NCI-H1092 (cell line): Measurements from ENCODE around the gene NXN.
"Not testable (repeated sequence)": the region's sequence is repeated elsewhere in the genome, so short reads cannot be mapped to it uniquely, and the experiment has no call there.

Experiments used
- DNase-seq: peaks from one replicate; lab custom pipeline; 2025; lab: John Stamatoyannopoulos, UW

Gene NXN

GRCh38 chr17:953767-954166 lies 25.8 kb downstream of the NXN start:
- no peak for DNase-seq

- not testable (repeated sequence) for DNase-seq
Measured at GRCh38 chr17:952592-952991, 27.0 kb downstream of the NXN start.

GRCh38 chr17:951325-952132 lies 28.0 kb downstream of the NXN start:
- no peak for DNase-seq

GRCh38 chr17:949623-950303 lies 29.8 kb downstream of the NXN start:
- no peak for DNase-seq

DNA sequence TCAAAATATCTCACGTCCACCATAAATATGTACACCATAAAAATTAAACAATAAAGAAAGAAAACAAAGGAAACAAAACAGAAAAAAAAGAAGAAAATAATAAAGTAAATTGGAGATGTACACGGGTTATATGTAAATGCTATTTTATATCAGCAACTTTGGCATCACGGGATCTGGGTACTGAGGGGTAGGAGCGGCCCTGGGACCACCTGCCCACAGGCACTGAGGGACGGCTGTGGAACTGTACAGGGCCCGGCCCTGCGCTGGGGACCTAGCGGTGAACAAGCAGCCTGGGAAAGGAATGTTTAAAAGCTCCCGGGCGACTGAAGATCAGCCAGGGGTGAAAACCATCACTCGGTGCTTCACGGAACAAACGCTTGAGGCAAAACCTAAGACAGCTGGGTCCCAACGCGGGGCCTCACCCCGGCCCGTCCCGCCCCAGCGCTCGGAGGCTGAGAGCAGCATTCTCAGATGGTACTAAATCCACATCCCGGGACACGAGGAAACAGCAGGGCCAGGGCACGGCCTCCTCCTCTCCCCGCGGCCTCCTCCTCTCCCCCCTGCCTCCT lies 31.2 kb downstream of the NXN start:
- DNase-seq, result no peak

DNA sequence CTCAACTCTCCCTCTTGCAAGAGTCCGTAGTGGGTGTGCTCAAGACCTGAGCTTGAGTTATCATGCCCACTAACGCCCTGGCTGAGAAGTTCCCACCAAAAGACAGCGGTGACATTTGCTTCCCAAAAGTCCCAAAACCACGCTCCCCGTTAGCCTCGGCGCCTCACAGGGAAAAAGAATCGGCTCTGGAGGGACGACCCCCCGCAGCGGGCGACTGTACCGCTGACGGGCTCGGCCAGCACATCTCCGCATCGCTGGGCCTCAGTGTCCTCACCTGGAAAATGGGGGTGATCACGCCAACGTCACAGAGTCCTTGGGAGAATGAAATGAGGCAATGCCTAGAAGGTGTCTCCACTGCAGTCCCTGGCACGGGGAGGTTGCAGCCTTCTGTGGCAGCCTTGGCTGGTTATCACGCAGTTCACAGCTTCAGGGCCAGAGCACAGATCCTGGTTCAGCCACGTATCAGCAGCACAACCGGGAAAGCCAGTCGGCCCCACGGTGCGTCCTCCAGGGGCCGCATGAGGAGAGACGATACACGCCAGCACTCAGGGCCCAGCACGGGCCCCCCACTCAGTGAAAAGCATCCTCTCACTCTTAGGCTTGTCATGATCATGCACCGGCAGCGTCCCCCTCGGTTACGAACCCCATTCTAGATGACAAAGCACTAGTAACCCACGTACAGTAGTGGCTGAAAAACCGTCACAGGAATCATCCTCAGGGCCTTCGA lies 32.9 kb downstream of the NXN start:
- DNase-seq, result no peak

GRCh38 chr17:945672-946071 lies 33.9 kb downstream of the NXN start:
- no peak for DNase-seq

DNA sequence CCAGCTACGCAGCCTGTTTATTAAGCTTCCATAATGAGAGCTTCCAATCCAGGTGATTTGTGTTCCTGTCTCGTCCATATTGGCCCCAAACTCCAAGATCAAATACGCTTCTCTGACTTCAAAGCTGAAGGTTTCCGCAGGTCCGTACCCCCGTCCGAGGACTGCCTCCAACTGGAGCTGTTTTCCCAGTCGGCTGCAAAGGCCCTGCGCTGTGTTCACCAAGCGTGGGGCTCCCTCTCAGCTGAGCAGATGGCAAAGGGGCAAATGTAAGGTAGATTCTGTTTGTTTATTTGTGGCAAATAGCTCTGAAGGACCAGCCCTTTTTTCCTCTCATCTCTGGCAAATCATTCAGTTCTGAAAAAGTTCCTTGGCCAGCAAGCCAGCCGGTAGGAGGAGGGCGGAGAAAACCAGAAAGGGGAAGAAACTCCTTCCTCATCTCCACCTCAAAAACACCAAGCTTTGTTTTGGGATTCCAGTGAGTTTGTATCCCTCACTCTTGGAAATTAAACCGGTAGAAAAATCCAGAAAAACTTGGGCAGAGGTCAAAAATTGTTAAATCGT lies 35.2 kb downstream of the NXN start:
- DNase-seq, result no peak

DNA sequence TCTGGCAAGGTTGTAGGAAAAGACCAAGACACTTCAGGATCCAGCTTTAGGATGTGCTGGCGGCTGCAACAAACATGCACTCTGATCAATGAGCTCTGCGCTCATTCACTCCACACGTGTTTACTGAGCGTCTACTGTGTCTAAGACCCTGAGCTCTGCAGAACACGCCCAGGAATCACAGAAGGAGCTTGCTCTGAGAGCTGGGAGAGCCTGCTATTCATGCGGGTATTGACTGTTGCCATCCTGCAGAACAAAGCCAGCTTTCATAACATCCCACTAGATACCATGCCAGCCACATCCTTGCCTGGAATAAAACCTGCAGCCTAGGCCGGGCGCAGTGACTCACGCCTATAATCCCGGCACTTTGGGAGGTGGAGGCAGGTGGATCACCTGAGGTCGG lies 44.1 kb downstream of the NXN start:
- DNase-seq, result no peak

DNA sequence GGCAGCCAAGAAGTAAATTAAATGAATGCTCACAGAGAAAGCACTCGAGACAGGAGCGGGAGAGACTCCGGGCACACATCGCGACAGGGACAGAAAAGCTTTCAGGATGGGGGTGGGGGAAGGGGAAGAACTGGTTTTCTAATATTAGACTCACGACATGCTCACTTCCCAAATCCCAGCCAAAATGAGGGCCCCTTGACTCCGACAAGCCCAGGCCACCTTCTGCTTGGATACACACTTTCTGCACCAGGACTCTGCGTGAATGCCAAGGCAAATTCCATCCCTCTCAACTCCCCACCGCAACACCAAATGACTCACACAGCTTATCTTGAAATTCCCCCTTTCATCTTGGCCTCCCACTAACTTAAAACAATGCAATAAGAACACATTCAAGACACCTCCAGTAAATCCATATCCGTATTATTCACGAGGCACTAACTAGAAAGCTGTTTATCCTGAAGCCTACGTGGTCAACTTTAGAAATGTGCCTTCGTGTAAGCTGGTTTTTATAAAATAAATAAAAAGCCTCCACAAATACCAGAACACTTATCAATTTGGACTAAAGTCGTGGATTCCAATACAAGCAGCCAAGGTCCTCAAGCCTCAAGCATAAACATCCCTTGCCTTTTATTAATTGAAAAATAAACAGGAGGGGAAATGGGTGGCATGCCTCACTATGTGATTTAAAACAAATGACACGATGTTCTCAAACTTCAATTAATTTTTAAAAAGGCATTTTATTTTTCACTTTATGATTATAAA lies 46.1 kb downstream of the NXN start:
- no peak for DNase-seq

DNA sequence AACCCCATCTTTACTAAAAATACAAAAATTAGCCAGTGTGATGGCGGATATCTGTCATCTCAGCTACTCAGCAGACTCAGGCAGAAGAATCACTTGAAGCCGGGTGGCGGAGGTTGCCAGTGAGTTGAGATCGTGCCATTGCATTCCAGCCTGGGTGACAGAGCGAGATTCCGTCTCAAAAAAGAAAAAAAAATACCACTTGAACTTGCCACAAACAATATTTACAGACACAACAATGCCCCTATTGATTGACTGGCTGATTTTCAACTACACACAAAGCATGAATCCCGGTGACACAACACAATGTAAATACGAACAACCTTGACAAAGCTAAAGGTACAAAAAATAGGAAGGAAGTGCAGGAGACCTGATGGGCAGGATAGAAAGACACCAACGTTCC lies 49.3 kb downstream of the NXN start:
- no peak for DNase-seq

GRCh38 chr17:929586-929985 lies 50.0 kb downstream of the NXN start:
- no peak for DNase-seq

- DNase-seq, result no peak
Measured at GRCh38 chr17:927611-928461, 51.7 kb downstream of the NXN start.

DNA sequence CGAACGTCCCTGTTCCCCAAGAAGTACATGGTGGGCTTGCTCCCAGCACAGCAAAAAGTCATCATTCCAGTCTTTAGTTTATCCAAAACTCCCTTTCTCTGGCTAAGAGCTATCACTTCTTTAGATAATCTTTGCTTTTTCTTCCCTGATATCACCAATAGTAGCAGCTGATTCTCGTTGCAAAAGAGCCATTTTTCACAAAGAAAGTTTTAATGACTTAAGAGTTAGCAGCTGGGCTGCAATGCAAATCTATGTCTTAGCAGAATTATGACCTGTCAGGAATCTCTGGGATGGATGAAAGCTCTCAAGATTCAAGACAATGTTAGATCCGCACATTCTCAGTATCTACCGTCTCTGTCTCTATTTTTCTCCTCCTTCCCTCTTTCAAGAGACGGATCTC lies 53.8 kb downstream of the NXN start:
- no peak for DNase-seq

DNA sequence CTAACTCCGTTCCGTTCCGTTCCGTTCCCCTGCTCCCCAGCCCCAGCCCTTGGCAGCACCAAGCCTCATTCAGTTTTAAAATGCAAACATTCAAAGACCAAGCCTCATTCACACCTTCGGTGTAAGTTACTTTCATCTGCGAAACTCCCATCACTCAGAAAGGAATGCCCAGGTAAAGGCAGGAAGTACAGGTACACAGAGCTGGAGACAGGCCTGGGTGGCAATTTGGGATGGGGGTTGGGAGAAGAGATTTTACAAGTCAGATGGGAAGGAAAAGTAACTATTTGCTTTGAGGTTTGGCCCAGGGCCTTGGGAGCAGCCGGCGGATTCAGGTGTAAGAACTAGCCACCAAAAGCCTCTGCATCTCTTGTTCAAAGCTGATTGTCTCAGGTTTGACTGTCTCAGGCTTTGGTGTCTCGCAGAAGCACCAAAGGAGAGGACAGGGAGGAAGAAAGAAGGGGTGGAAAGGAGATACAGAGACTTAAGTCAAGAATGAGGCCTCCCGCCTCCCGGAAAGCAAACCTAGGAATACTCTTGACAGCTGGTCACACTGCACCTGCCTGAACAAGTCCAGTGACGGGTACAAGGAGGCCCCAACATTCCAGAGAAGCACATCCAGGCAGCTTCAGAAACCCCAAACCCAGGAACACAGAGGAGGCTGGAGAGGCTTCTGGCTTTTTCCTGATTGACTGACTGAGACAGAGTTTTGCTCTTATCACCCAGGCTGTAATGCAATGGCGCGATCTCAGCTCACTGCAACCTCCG lies 54.7 kb downstream of the NXN start:
- DNase-seq, result no peak

- not testable (repeated sequence) for DNase-seq
Measured at GRCh38 chr17:924306-924705, 55.3 kb downstream of the NXN start.

- no peak for DNase-seq
Measured at GRCh38 chr17:923633-924032, 55.9 kb downstream of the NXN start.

- no peak for DNase-seq
Measured at GRCh38 chr17:921161-921560, 58.4 kb downstream of the NXN start.

- no peak for DNase-seq
Measured at GRCh38 chr17:920190-920589, 59.4 kb downstream of the NXN start.
